Measurements from ENCODE around the gene AMY2B. TPM values are rescaled to one million over a fixed set of nuclear protein-coding genes. Genes with fewer than 3 reads are reported as not detected.
"Not testable (repeated sequence)": the region's sequence is repeated elsewhere in the genome, so short reads cannot be mapped to it uniquely, and the experiment has no call there.

The AMY2B gene
- total RNA-seq, 1 donor from 2014 or later: 2.4 TPM

GRCh38 chr1:103560427-103560826, 11.0 kb upstream of the AMY2B start:
- no peak for DNase-seq (ENCODE audit: low spot score)
- Mint-ChIP-seq H3K27me3 (ENCODE audit: low read depth) (peaks cover 6% of the 10 kb centered on the region), H3K4me1 (ENCODE audit: low read depth) (peaks cover 10% of the 10 kb centered on the region), H3K36me3 (ENCODE audit: low read depth) (peaks cover 11% of the 10 kb centered on the region), H3K27ac (ENCODE audit: unreplicated experiment) (no peak overlapping the region), H3K9me3 (ENCODE audit: low read depth) (no peaks in the 10 kb centered on the region), H3K4me3 (ENCODE audit: unreplicated experiment) (no peak overlapping the region)
- TF ChIP-seq, protein P1, sequence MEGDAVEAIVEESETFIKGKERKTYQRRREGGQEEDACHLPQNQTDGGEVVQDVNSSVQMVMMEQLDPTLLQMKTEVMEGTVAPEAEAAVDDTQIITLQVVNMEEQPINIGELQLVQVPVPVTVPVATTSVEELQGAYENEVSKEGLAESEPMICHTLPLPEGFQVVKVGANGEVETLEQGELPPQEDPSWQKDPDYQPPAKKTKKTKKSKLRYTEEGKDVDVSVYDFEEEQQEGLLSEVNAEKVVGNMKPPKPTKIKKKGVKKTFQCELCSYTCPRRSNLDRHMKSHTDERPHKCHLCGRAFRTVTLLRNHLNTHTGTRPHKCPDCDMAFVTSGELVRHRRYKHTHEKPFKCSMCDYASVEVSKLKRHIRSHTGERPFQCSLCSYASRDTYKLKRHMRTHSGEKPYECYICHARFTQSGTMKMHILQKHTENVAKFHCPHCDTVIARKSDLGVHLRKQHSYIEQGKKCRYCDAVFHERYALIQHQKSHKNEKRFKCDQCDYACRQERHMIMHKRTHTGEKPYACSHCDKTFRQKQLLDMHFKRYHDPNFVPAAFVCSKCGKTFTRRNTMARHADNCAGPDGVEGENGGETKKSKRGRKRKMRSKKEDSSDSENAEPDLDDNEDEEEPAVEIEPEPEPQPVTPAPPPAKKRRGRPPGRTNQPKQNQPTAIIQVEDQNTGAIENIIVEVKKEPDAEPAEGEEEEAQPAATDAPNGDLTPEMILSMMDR (IDR thresholded peaks at IDR 0.05): no peak

GRCh38 chr1:103561124-103561523, 10.3 kb upstream of the AMY2B start:
- not testable (repeated sequence) for H3K36me3 Mint-ChIP-seq (ENCODE audit: low read depth); H3K4me3 Mint-ChIP-seq (ENCODE audit: unreplicated experiment); H3K9me3 Mint-ChIP-seq (ENCODE audit: low read depth); H3K27me3 Mint-ChIP-seq (ENCODE audit: low read depth); DNase-seq (ENCODE audit: low spot score); H3K27ac Mint-ChIP-seq (ENCODE audit: unreplicated experiment)
- peaks cover 10% of the 10 kb centered on the region for H3K4me1 Mint-ChIP-seq (ENCODE audit: low read depth)

GRCh38 chr1:103561643-103562395, 9.6 kb upstream of the AMY2B start:
- peaks cover 6% of the 10 kb centered on the region for H3K27me3 Mint-ChIP-seq (ENCODE audit: low read depth)
- H3K9me3 Mint-ChIP-seq (ENCODE audit: low read depth): no peaks in the 10 kb centered on the region
- DNase-seq (ENCODE audit: low spot score): no peak
- H3K4me1 Mint-ChIP-seq (ENCODE audit: low read depth): peaks cover 10% of the 10 kb centered on the region
- H3K27ac Mint-ChIP-seq (ENCODE audit: unreplicated experiment): peak overlapping the region; percentile 59
- no peak overlapping the region for H3K4me3 Mint-ChIP-seq (ENCODE audit: unreplicated experiment)
- TF ChIP-seq, protein P1 (IDR thresholded peaks at IDR 0.05): no peak
- H3K36me3 Mint-ChIP-seq (ENCODE audit: low read depth): peaks cover 2% of the 10 kb centered on the region

- no peaks in the 10 kb centered on the region for H3K36me3 Mint-ChIP-seq (ENCODE audit: low read depth)
- H3K9me3 Mint-ChIP-seq (ENCODE audit: low read depth): no peaks in the 10 kb centered on the region
- no peak overlapping the region for H3K4me3 Mint-ChIP-seq (ENCODE audit: unreplicated experiment)
- H3K4me1 Mint-ChIP-seq (ENCODE audit: low read depth): peaks cover 10% of the 10 kb centered on the region
- TF ChIP-seq, protein P1 (IDR thresholded peaks at IDR 0.05): no peak
- peaks cover 6% of the 10 kb centered on the region for H3K27me3 Mint-ChIP-seq (ENCODE audit: low read depth)
- no peak for DNase-seq (ENCODE audit: low spot score)
- no peak overlapping the region for H3K27ac Mint-ChIP-seq (ENCODE audit: unreplicated experiment)
Observed at GRCh38 chr1:103563056-103563455, 8.3 kb upstream of the AMY2B start.

- no peak for DNase-seq (ENCODE audit: low spot score)
- peaks cover 10% of the 10 kb centered on the region for H3K27me3 Mint-ChIP-seq (ENCODE audit: low read depth)
- peaks cover 4% of the 10 kb centered on the region for H3K9me3 Mint-ChIP-seq (ENCODE audit: low read depth)
- no peak overlapping the region for H3K27ac Mint-ChIP-seq (ENCODE audit: unreplicated experiment)
- TF ChIP-seq, protein P1 (IDR thresholded peaks at IDR 0.05): no peak
- no peaks in the 10 kb centered on the region for H3K36me3 Mint-ChIP-seq (ENCODE audit: low read depth)
- no peak overlapping the region for H3K4me3 Mint-ChIP-seq (ENCODE audit: unreplicated experiment)
- no peaks in the 10 kb centered on the region for H3K4me1 Mint-ChIP-seq (ENCODE audit: low read depth)
Observed at GRCh38 chr1:103569493-103569892, 1.9 kb upstream of the AMY2B start.

DNA sequence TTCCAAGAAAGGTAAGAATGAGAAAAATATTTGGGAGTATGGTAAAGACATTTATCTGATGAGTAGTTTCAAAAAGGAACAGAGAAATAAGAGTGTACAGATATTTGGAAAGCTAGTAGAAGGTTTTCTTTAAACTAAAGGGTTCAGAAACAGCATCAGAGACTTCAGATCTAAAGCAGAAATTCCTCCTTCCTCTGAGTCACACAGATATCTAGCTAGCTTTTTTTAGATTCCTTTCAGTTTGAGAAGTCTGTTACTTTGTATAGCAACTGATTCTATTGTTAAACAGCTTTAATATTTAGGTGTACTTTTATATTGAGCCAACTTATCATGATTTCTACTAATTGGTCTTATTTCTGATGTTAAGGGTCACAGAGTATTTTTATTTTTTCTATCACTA, 4.7 kb downstream of the AMY2B start:
- no peak for DNase-seq (ENCODE audit: low spot score)
- H3K9me3 Mint-ChIP-seq (ENCODE audit: low read depth): no peaks in the 10 kb centered on the region
- H3K27ac Mint-ChIP-seq (ENCODE audit: unreplicated experiment): no peak overlapping the region
- no peaks in the 10 kb centered on the region for H3K36me3 Mint-ChIP-seq (ENCODE audit: low read depth)
- TF ChIP-seq, protein P1 (IDR thresholded peaks at IDR 0.05): no peak
- H3K4me3 Mint-ChIP-seq (ENCODE audit: unreplicated experiment): no peak overlapping the region
- H3K27me3 Mint-ChIP-seq (ENCODE audit: low read depth): peaks cover 13% of the 10 kb centered on the region
- H3K4me1 Mint-ChIP-seq (ENCODE audit: low read depth): peaks cover 6% of the 10 kb centered on the region

DNA sequence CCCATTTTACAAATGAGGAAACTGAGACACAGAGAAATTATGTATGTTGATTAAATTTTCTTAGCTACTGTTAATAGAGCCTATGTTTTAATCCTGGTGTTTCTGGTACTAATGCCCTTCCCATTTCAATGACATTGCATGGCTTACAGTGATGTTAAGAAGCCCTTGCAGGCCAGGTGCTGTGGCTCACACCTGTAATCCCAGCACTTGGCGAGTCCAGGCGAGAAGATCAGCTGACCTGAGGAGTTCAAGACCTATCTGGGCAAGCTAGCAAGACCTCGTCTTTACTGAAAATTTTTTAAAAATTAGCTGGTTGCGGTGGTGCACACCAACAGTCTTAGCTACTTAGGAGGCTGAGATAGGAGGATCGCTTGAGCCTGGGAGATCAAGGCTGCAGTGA, 5.4 kb downstream of the AMY2B start:
- H3K4me3 Mint-ChIP-seq (ENCODE audit: unreplicated experiment); H3K27ac Mint-ChIP-seq (ENCODE audit: unreplicated experiment); H3K36me3 Mint-ChIP-seq (ENCODE audit: low read depth); H3K9me3 Mint-ChIP-seq (ENCODE audit: low read depth); H3K4me1 Mint-ChIP-seq (ENCODE audit: low read depth); DNase-seq (ENCODE audit: low spot score): not testable (repeated sequence)
- peaks cover 12% of the 10 kb centered on the region for H3K27me3 Mint-ChIP-seq (ENCODE audit: low read depth)

Measured in chondrocyte (in vitro differentiated cells).